HCT116 (cell line): Measurements from ENCODE around the gene NLGN3. TPM values are rescaled to one million over a fixed set of nuclear protein-coding genes. Genes with fewer than 3 reads are reported as not detected.
A peak's percentile ranks its signal among the peaks of the same experiment; 100 is the strongest.

ENCODE experiments used
- ATAC-seq: fragments of 200-7000 bp; cut with Tn5 transposase; 2 replicates; pipeline ENCODE4 v1.9.1; 2020; ENCODE audit warnings: mild to moderate bottlenecking, moderate library complexity
- BruUV-seq: library from RNA; stranded (reverse); fragments of 400-500 nt; replicated peaks from 2 replicates; lab custom pipeline; 2021; lab: Mats Ljungman, UMichigan
- CTCF ChIA-PET: fragments of 300-600 bp; sonication (Branson Sonifier 250); formaldehyde crosslinking; loops from one replicate; lab custom pipeline; 2021; ENCODE audit warnings: antibody characterized with exemption; lab: Charles Lee
- POLR2A ChIA-PET: fragments of 300-600, 350-600 bp; sonication (Branson Sonifier 250); formaldehyde crosslinking; loops from one replicate; lab custom pipeline; 2021; ENCODE audit warnings: antibody characterized with exemption; lab: Charles Lee
- RAD21 ChIA-PET, 2 experiments: fragments of 300-600 bp; sonication (Branson Sonifier 250); formaldehyde crosslinking; loops; one replicate each; lab custom pipeline; 2023; ENCODE audit warnings: low total read pairs in 2 of 2; ENCODE audit not compliant: uncharacterized antibody in 2 of 2, unreplicated experiment in 2 of 2, low non-redundant PET in 1 of 2; lab: Charles Lee
- DNase-seq: peaks from one replicate; pipeline ENCODE4 v3.0.0-alpha.2; 2010; ENCODE audit warnings: low read depth, low spot score
- H2AFZ ChIP-seq: fragments of 200-600 bp; shearing (Covaris generic), sonication (generic); 2 replicates; pipeline ENCODE4 v1.6.1; 2017; ENCODE audit warnings: low read depth, mixed run types, mixed read lengths, antibody characterized with exemption, low read length; ENCODE audit not compliant: poor library complexity, severe bottlenecking
- H3K27ac ChIP-seq: 2 replicates; pipeline ENCODE4 v1.5.1; 2012; ENCODE audit warnings: low read depth, low read length
- H3K27me3 ChIP-seq: fragments of 200-600 bp; sonication (generic); 2 replicates; pipeline ENCODE4 v1.6.1; 2016; ENCODE audit warnings: mixed run types, low read length, mixed read lengths; ENCODE audit not compliant: insufficient read depth
- H3K36me3 ChIP-seq, 2 experiments: fragments of 200-500 bp in 1 of 2; fragments of 200-600 bp in 1 of 2; sonication (Bioruptor generic) in 1 of 2; sonication (generic) in 1 of 2; 2 replicates each; pipeline versions ENCODE4 v1.5.1 to v1.6.1; 2014 to 2016; ENCODE audit warnings: low read length in 2 of 2, inconsistent platforms in 1 of 2, mixed read lengths in 1 of 2, mixed run types in 1 of 2; ENCODE audit not compliant: insufficient read depth in 2 of 2, control insufficient read depth in 1 of 2
- H3K4me1 ChIP-seq, 2 experiments: fragments of 200-600 bp in 1 of 2; sonication (generic) in 1 of 2; 2 replicates each; pipeline versions ENCODE4 v1.5.1 to v1.6.1; 2012 to 2017; ENCODE audit warnings: low read length in 2 of 2, inconsistent platforms in 1 of 2, mild to moderate bottlenecking in 1 of 2, mixed read lengths in 1 of 2, mixed run types in 1 of 2, moderate library complexity in 1 of 2; ENCODE audit not compliant: insufficient read depth in 2 of 2, control insufficient read depth in 1 of 2
- H3K4me2 ChIP-seq: fragments of 200-600 bp; sonication (generic); 2 replicates; pipeline ENCODE4 v1.6.1; 2017; ENCODE audit warnings: mixed run types, low read length, mixed read lengths
- H3K4me3 ChIP-seq, 2 experiments: fragments of 200-600 bp in 1 of 2; sonication (generic) in 1 of 2; replicated peaks in 1 of 2; 2 replicates each; pipeline ENCODE4 v1.5.1; 2011 to 2016; ENCODE audit warnings: low read length in 2 of 2, control low read depth in 1 of 2, low read depth in 1 of 2, mild to moderate bottlenecking in 1 of 2, mixed read lengths in 1 of 2, mixed run types in 1 of 2
- H3K79me2 ChIP-seq: fragments of 200-600 bp; sonication (generic); 2 replicates; pipeline ENCODE4 v1.6.1; 2017; ENCODE audit warnings: mild to moderate bottlenecking, mixed run types, low read length, moderate library complexity, mixed read lengths; ENCODE audit not compliant: insufficient read depth
- H3K9ac ChIP-seq: fragments of 200-600 bp; sonication (generic); 2 replicates; pipeline ENCODE4 v1.6.1; 2016; ENCODE audit warnings: low read length, mixed read lengths
- H3K9me2 ChIP-seq: fragments of 200-600 bp; sonication (generic), shearing (Covaris generic); 2 replicates; pipeline ENCODE4 v1.6.1; 2017; ENCODE audit warnings: mixed run types, mild to moderate bottlenecking, moderate library complexity; ENCODE audit not compliant: insufficient read depth
- H3K9me3 ChIP-seq, 2 experiments: fragments of 200-500 bp in 1 of 2; fragments of 200-600 bp in 1 of 2; sonication (Bioruptor generic) in 1 of 2; sonication (generic) in 1 of 2; 2 replicates each; pipeline ENCODE4 v1.6.1; 2014 to 2017; ENCODE audit warnings: low read length in 2 of 2, mixed read lengths in 2 of 2, inconsistent platforms in 1 of 2, low read depth in 1 of 2, mild to moderate bottlenecking in 1 of 2, mixed run types in 1 of 2, moderate library complexity in 1 of 2; ENCODE audit not compliant: control insufficient read depth in 1 of 2, insufficient read depth in 1 of 2
- H4K20me1 ChIP-seq: fragments of 200-600 bp; sonication (generic), shearing (Covaris generic); 2 replicates; pipeline ENCODE4 v1.6.1; 2017; ENCODE audit warnings: mixed run types, mild to moderate bottlenecking, moderate library complexity; ENCODE audit not compliant: insufficient read depth
- CBX3 ChIP-seq: IDR thresholded peaks from 2 replicates; pipeline ENCODE4 v1.6.1; 2012; ENCODE audit warnings: low read depth
- ELF1 ChIP-seq: IDR thresholded peaks from 2 replicates; pipeline ENCODE4 v1.6.1; 2012; ENCODE audit warnings: low read depth, borderline replicate concordance
- EZH2 ChIP-seq: fragments of 200-600 bp; sonication (generic); IDR thresholded peaks from 2 replicates; pipeline ENCODE4 v1.6.1; 2017; ENCODE audit warnings: antibody characterized with exemption, mixed run types
- EZH2phosphoT487 ChIP-seq: fragments of 200-600 bp; IDR thresholded peaks from 2 replicates; pipeline ENCODE4 v1.6.1; 2018; ENCODE audit warnings: antibody characterized with exemption, borderline replicate concordance
- MAX ChIP-seq: IDR thresholded peaks from 2 replicates; pipeline ENCODE4 v1.6.1; 2012
- POLR2AphosphoS5 ChIP-seq: IDR thresholded peaks from 2 replicates; pipeline ENCODE4 v1.6.1; 2011; ENCODE audit warnings: mild to moderate bottlenecking, low read depth, low read length, moderate library complexity
- RAD21 ChIP-seq: IDR thresholded peaks from 2 replicates; pipeline ENCODE4 v1.6.1; 2012; ENCODE audit warnings: low read depth, mild to moderate bottlenecking
- REST ChIP-seq: IDR thresholded peaks from 2 replicates; pipeline ENCODE4 v1.6.1; 2012; ENCODE audit warnings: low read depth
- SIN3A ChIP-seq: IDR thresholded peaks from 2 replicates; pipeline ENCODE4 v1.6.1; 2012; ENCODE audit warnings: low read depth
- SRF ChIP-seq: IDR thresholded peaks from 2 replicates; pipeline ENCODE4 v1.6.1; 2012; ENCODE audit warnings: low read depth
- intact Hi-C: fragments of 100-400 bp; cut with micrococcal nuclease; formaldehyde crosslinking; loops from 2 replicates; pipeline ENCODE4 v1.10.0; 2022
- total RNA-seq: library from RNA; stranded (reverse); gene quantifications from one replicate; pipeline ENCODE4 v1.2.1, GENCODE V29; 2021; ENCODE audit not compliant: unreplicated experiment
- TF ChIP-seq, protein P1 (sequence below), 3 experiments: fragments of 200-600 bp in 1 of 3; sonication (generic) in 1 of 3; IDR thresholded peaks in 2 of 3; conservative IDR thresholded peaks in 1 of 3; 2 replicates each; pipeline ENCODE4 v1.5.1; 2012 to 2017; ENCODE audit warnings: low read depth in 2 of 3, low read length in 2 of 3, antibody characterized with exemption in 1 of 3, borderline replicate concordance in 1 of 3, control low read depth in 1 of 3, mild to moderate bottlenecking in 1 of 3, mixed read lengths in 1 of 3, mixed run types in 1 of 3, moderate library complexity in 1 of 3; ENCODE audit not compliant: insufficient read depth in 1 of 3
- TF ChIP-seq, protein P2 (sequence below): IDR thresholded peaks from 2 replicates; pipeline ENCODE4 v1.6.1; 2011; ENCODE audit warnings: mild to moderate bottlenecking, low read length, moderate library complexity; ENCODE audit not compliant: insufficient replicate concordance; ENCODE audit errors: extremely low read depth

The NLGN3 gene
- total RNA-seq, 1 experiment from 2014 or later = 1.4 TPM

GRCh38 chrX:71096760-71097032, 47.9 kb upstream of the NLGN3 start:
- ChIA-PET POLR2A (no interaction called here), RAD21 (no interaction called here), CTCF (no interaction called here)
- H3K9ac ChIP-seq = peak overlapping the region; percentile 47; the same call in 1 of the 2 replicates
- H3K4me1 ChIP-seq = peaks cover 0 to 14% of the 10 kb centered on the region in 2 experiments; a peak in 2 of 4 replicates
- ATAC-seq = no peak
- TF ChIP-seq SRF = no peak
- no peak for TF ChIP-seq CBX3
- no peaks in the 10 kb centered on the region for H3K9me3 ChIP-seq
- intact Hi-C loops = loop anchor here (5.0 kb wide), 1 partner anchor 81 kb away; no protein-coding TSS in a partner anchor
- H3K9me2 ChIP-seq = no peaks in the 10 kb centered on the region
- H4K20me1 ChIP-seq = no peaks in the 10 kb centered on the region
- no peak overlapping the region for H3K27ac ChIP-seq
- no TSS peak for BruUV-seq
- H3K4me3 ChIP-seq = peak overlapping the region; percentile 54 to 64
- no peaks in the 10 kb centered on the region for H3K27me3 ChIP-seq
- DNase-seq = no peak
- H3K4me2 ChIP-seq = peak overlapping the region; percentile 88
- H3K36me3 ChIP-seq = no peaks in the 10 kb centered on the region
- no peak overlapping the region for H2AFZ ChIP-seq
- no peaks in the 10 kb centered on the region for H3K79me2 ChIP-seq

GRCh38 chrX:71098302-71098701, 46.3 kb upstream of the NLGN3 start:
- POLR2A ChIA-PET = no interaction called here
- TF ChIP-seq ELF1 (no peak), SIN3A (no peak), RAD21 (peak; percentile 49), MAX (no peak), POLR2AphosphoS5 (no peak), SRF (no peak), EZH2 (no peak), EZH2phosphoT487 (no peak), REST (no peak)
- TF ChIP-seq, protein P1, sequence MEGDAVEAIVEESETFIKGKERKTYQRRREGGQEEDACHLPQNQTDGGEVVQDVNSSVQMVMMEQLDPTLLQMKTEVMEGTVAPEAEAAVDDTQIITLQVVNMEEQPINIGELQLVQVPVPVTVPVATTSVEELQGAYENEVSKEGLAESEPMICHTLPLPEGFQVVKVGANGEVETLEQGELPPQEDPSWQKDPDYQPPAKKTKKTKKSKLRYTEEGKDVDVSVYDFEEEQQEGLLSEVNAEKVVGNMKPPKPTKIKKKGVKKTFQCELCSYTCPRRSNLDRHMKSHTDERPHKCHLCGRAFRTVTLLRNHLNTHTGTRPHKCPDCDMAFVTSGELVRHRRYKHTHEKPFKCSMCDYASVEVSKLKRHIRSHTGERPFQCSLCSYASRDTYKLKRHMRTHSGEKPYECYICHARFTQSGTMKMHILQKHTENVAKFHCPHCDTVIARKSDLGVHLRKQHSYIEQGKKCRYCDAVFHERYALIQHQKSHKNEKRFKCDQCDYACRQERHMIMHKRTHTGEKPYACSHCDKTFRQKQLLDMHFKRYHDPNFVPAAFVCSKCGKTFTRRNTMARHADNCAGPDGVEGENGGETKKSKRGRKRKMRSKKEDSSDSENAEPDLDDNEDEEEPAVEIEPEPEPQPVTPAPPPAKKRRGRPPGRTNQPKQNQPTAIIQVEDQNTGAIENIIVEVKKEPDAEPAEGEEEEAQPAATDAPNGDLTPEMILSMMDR (IDR thresholded peaks at IDR 0.05 in 2 of 3, conservative IDR thresholded peaks at IDR 0.05 in 1 of 3; ENCODE audit: borderline replicate concordance in 1 of 3, insufficient read depth in 1 of 3, low read depth in 2 of 3, low read length in 2 of 3) = peak; percentile 15 to 53 (median 49); a peak in 4 of 6 replicates
- TF ChIP-seq, protein P2, sequence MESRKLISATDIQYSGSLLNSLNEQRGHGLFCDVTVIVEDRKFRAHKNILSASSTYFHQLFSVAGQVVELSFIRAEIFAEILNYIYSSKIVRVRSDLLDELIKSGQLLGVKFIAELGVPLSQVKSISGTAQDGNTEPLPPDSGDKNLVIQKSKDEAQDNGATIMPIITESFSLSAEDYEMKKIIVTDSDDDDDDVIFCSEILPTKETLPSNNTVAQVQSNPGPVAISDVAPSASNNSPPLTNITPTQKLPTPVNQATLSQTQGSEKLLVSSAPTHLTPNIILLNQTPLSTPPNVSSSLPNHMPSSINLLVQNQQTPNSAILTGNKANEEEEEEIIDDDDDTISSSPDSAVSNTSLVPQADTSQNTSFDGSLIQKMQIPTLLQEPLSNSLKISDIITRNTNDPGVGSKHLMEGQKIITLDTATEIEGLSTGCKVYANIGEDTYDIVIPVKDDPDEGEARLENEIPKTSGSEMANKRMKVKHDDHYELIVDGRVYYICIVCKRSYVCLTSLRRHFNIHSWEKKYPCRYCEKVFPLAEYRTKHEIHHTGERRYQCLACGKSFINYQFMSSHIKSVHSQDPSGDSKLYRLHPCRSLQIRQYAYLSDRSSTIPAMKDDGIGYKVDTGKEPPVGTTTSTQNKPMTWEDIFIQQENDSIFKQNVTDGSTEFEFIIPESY = no peak

More at GRCh38 chrX:71098302-71098701, 46.3 kb upstream of the NLGN3 start:
- DNase-seq = peak; percentile 15
- no TSS peak for BruUV-seq
- H3K27ac ChIP-seq = no peak overlapping the region
- H3K79me2 ChIP-seq = no peaks in the 10 kb centered on the region
- no peak overlapping the region for H3K4me2 ChIP-seq
- no peaks in the 10 kb centered on the region for H3K27me3 ChIP-seq
- H2AFZ ChIP-seq = no peak overlapping the region
- peak; percentile 24; the same call in 1 of the 2 replicates for ATAC-seq
- intact Hi-C loops = loop anchor here (5.0 kb wide), 1 partner anchor 79 kb away; no protein-coding TSS in a partner anchor
- RAD21 ChIA-PET = no interaction called here
- H3K4me3 ChIP-seq = no peak overlapping the region
- H3K9ac ChIP-seq = no peak overlapping the region
- H3K36me3 ChIP-seq = no peaks in the 10 kb centered on the region
- H3K9me2 ChIP-seq = no peaks in the 10 kb centered on the region
- CTCF ChIA-PET = interaction anchor here (0.5 kb wide), 1 partner anchor 156 kb away, joined by 3 read pairs; the partner anchor contains the start of gene ZMYM3
- no peaks in the 10 kb centered on the region for H4K20me1 ChIP-seq
- peaks cover 0 to 14% of the 10 kb centered on the region in 2 experiments; a peak in 2 of 4 replicates for H3K4me1 ChIP-seq
- H3K9me3 ChIP-seq = no peaks in the 10 kb centered on the region
